AG08396 (cell line): Measurements from ENCODE around the gene MTERF2.

Source experiments
- DNase-seq: peaks from one replicate; pipeline ENCODE4 v3.0.0; 2012; ENCODE audit warnings: low spot score, mixed read lengths

MTERF2 gene

DNA sequence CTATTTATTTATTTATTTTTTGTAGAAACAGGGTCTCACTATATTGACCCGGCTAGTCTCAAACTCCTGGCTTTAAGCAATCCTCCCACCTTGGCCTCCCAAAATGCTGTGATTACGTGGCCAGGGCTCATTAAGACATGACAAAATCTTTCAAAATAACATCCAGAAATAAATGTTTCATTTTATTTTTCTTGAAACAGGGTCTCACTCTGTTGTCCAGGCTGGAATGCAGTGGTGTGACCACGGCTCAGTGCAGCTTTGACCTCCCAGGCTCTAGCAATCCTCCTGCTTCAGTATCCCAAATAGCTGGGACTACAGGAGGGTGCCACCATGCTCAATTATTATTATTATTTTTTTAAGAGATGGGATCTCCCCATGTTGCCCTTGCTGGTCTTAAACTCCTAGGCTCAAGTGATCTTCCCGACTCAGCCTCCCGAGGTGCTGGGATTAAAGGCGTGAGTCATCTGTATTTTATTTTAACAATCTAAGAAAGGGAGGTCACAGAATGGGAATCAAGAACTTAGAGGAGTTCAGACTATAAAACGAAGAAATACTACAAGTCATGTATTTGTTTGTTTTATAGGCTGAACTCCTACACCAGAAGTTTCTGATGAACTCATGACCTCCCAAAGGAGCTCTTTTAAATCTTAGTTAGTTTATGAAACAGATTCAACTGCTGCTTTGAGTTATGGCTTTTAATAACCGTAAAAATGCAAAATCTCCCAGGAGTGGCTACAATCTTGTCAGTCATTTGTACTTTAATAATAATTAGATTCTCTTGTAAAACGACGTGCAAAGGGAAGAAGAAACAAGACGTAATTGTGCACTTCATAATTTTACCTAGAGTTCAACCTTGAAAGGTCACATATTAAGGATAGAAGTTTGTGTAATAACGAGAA, 33.3 kb downstream of the MTERF2 start:
- no peak for DNase-seq

DNA sequence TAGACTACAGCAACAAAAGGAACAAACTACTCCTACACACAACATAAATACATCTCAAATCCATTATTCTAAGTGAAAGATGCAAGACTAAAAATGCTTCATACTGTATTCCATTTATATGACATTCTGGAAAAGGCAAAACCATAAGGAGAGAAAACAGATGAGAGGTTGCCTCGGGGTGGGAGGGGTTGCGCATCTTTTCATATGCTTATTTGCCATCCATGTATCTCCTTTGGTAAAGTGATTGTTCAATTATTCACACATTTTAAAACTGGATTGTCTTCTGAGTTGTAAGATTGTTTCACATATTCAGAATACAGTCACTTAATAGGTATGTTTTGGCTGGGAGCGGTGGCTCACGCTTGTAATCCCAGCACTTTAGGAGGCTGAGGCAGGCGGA, 36.4 kb downstream of the MTERF2 start:
- DNase-seq = no peak

DNA sequence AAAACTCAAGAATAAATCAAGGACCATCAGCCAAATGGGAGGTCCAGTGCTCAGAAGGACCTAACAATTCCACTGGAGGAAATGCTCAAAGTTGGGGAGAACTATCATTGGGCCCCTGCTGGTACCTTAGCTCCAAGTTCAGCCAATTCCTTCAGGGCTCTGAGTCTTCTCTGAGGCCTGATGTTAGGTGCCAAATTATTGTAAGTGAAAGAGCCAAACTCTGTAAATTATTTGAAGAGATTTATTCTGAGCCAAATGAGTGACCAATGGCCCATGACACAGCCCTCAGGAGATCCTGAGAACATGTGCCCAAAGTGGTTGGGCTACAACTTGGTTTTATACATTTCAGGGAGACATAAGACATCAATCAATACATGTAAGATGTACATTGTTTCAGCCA, 39.5 kb downstream of the MTERF2 start:
- no peak for DNase-seq

DNA sequence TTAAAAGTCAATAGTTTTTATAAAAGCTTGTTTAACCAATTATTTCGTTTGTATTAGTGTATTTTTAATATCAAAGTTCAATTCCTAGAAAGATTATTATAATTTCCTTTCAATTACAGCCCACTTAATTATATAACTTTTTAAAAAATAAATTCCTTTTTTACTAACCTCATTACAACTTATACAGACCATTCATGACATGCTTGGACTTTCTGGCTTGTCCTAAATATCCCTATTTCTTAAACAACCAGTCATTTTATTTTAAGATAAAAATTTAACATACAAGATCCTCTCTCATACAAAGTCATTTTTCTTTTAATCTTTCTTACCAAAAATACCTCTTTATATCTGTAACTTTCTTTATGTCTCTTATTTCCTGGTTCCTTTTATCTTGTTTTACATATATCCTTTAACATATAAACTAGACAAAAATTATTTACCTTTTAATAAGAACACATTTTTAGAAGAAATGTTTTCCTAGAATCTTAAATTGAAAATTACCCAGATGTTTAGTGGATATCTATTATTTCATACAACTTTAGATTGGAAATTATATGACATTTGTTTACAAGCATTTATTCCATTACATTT, 41.6 kb downstream of the MTERF2 start:
- DNase-seq = no peak

DNA sequence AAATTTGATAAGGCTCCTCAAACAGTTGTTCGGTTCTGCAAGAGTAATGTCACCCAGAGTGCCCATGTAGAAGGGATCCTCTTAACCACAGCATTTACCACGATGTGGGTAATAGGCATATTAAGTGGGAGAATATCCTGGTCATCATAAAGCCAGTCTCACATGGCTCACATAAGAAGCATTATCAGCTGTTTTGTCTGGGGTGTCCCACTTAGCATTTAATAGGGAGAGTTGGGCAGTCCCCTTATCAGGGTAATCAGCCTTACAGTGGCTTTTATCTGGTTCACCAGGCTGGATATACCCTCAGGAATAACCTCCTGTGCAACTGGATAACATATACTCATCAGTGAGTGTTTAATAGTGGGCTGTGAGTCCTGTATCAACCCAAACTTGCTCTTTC, 44.2 kb downstream of the MTERF2 start:
- DNase-seq = no peak

DNA sequence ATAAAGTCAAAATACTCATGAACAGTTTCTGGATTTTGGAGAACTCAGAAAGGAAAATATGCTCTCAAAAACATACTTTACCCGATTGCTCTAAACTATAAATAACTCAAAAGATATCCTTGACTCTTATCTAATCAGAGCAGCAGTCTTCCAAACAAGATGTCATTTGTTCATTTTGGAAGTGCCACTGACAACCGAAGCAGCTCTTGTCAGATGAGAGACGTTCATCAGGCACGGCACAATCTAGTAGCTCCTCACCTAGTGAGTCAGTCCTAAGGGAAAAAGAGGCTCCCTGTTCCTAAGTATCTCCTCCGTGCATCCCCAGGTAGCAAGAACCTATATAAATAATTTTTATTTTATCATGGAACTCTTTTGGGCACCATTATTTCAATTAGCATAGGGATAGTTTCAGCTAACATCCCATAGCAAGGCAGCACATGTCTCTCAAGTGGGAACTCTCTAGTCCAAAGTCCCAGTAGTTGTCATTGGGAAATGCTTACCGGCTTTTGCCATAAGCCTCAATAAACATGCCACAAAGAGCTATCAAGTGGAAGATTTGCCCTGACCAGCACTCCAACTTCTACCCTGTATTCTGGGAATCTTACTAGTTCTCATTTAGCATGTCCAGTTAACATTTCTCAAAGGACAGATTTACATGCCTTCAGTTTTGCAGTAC, 45.3 kb downstream of the MTERF2 start:
- no peak for DNase-seq

DNA sequence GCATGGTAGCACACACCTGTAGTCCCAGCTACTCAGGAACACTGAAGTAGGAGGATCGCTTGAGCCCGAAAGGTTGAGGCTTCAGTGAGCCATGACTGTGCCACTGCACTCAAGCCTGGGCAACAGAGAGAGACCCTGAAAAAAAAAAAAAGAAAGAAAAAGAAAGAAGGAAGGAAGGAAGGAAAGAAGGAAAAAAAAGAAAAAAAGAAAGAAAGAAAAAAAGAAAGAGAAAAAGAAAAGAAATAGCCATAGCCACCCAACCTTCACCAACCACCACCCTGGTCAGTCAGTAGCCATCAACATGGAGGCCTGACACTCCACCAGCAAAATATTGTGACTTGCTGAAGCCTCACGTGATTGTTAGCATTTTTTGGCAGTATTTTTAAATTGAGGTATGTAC, 52.7 kb downstream of the MTERF2 start:
- DNase-seq = no peak
